T-helper 1 cell treated with Interleukin-12 subunit alpha and Interleukin-12 subunit beta and Interleukin-4 antibody, amounts not matched to agents 30 ng/mL and 1 ng/mL, for 36 hours (primary cell): Measurements from ENCODE around the gene CHCHD6. TPM values are rescaled to one million over a fixed set of nuclear protein-coding genes. Genes with fewer than 3 reads are reported as not detected.

Source experiments
- intact Hi-C: fragments of 100-400 bp; cut with micrococcal nuclease; formaldehyde crosslinking; loops from one replicate; pipeline ENCODE4 v1.15.1; 2024
- total RNA-seq: library from RNA; stranded (reverse); gene quantifications from 2 replicates; pipeline ENCODE4 v1.2.3, GENCODE V29; 2022

CHCHD6 gene
- total RNA-seq, 1 donor from 2014 or later: 5.2 TPM

DNA sequence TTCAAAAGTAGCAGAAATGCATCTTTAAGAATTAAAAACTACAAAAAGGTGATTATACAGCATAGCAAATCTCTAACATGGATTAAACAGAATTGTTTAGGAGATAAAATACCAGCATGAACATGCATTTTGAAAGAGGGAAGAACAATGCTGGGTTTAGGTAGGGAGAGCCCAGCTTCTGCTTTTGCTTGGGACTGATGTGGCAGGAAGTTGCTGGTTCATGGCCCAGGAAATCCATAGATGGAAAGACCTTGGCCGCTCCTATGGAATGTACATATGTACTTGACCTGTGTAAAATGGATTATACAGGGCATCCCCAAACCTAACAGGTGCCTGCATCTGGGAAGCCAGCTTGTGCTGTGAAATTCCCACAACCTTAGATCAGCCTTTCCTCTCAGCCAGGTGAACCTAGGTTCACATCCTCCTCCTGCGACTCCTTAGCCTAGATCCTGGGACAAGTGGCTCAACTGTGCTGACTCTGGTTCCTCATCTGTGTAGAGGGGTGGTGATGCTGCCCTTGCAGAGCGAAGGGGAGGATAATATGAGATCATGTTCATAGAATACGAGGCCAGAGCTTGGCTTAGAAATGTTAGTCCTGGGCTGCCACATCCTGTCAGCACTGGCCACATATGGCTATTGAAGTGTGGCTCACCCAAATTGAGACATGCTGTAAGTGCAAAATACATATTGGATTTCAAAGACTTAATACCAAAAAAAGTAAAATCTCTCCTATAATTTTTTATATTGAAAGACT lies 231.9 kb downstream of the CHCHD6 start:
- intact Hi-C loops: no loop called here

DNA sequence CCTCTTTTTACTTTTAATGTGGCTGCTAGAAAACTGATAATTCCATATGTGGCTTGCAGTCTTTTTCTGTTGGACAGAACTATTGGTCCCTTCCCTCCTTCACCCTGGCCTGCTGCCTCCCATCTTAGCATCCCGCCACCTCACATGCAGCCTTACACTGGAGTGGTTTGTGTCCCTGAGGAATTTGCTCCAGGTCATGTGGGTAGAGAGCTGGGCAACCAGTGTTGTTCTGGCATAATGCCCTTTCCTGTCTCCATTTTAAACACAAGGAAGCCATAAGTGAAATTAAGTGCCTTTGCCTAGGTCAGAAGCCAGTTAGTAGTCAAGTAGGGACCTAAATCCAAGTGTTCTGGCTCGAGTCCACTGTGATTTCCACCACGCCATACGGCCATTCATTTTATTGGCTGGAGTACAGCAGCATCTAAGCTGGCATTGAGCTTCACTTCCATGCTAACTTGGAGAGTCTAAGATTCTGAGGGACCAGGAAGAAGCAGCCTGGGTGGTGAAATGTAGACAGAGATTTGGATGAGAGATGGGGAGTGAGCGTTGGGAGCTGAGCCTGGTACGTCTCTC lies 232.9 kb downstream of the CHCHD6 start:
- intact Hi-C loops: no loop called here

DNA sequence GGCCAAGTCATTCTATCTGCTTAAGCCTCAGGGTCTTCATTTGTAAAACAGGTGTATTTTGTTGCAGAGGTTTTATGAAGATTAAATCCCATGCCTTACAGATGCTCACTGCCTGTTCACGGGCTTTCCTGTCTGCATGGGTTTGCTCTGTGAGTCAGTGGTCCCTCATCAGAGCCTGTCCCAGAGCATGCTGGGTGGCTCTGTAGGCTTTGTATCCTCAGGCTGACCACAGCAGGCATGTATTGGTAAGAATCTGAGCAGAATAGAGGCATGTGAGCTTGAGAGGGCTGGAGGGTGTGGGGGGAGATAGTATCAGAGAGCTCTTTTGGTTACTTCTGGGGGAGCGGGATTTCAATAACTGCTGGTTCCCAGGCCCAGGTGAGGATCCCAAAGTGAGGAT lies 233.5 kb downstream of the CHCHD6 start:
- intact Hi-C loops: no loop called here

DNA sequence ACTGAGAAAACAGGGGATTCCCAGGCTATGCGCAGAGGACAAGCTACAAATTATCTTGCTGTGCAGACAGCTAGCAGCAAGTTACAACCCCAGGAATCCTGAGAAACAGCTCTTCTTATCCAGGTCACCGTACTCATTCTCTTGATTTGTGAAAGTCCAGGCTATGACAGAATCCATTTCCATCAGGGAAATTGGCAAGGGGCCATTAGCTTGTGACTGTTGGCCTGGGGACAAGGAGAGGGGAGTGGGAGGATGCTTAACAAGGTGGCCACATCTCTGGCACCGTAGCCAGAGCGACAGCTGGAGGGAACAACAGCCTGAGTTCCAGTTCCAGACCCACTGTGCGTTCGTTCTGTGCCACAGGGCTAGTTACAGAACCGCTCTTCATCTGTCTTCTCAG lies 233.9 kb downstream of the CHCHD6 start:
- intact Hi-C loops: no loop called here

DNA sequence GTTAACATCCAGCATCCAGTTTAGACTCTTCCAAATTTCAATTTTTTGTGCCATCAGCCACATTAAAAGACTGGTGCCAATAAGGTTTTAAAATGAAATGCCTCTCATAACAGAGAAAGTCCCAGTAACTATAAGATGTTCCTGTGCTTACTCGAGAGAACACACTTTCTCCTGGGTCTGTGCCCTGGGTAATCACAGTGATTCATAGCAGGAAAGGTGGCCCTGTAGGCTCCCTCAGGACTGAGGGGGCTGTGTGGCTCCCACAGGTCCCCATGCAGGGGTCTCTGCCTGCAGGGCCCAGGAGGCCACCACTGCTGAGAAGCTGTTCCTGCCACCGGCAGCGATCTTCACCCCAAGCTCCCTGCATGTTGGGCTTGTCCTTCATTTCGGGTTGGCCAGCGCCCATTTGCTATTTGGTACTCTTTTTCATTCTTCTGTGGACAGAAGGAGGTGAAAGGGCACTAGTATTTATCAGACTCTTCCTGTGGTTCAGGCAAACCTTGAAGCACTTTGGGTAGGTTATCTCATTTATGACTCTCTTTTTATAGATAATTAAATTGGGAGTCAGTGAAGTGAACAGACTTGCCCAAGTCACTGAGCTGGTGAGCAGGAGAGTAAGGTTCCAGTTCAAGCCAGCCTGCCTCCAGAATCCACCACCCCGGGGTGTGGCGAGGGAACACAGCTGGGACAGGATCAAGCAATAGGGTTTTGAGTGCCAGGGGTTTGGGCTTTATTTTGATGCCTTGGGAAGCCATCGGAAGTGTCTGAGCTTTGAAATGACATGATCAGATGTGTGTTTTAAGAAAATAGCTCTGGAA lies 234.7 kb downstream of the CHCHD6 start:
- intact Hi-C loops: no loop called here

DNA sequence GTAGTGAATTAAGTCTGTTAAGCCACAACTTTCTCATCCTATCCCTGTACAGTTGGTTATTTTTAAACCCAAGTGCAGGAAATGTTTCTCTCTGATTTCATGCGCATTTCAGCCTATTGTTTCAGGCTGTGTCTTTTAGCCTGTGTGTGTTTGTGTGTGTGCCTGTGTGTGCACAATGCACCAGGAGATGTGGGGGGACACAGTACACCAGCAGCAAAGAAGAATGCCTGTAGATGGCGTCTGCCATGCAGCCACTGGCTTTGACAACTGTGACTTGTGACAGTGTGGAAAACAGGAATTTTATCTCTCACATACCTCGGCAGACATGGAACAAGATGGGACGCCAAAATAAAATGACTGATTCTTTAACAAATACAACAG lies 235.3 kb downstream of the CHCHD6 start:
- intact Hi-C loops: no loop called here

DNA sequence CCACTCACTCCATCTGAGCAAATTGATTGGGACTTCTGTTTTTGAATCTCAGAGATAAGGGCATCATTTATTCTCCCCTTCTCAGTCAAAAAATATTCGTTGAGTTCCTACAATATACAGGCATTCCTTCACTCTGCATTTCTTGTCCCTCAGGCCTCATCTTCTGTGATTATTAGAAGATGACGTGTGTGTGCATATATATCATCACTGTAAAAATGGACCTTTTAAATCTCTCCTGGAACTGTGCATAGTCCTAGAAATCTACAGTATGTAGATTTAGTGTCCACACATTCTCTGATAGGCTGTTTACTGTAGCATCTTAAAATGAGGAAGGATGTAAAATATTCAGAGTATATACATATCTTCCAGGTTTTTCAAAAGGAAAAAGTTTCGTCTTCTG lies 235.7 kb downstream of the CHCHD6 start:
- intact Hi-C loops: no loop called here

DNA sequence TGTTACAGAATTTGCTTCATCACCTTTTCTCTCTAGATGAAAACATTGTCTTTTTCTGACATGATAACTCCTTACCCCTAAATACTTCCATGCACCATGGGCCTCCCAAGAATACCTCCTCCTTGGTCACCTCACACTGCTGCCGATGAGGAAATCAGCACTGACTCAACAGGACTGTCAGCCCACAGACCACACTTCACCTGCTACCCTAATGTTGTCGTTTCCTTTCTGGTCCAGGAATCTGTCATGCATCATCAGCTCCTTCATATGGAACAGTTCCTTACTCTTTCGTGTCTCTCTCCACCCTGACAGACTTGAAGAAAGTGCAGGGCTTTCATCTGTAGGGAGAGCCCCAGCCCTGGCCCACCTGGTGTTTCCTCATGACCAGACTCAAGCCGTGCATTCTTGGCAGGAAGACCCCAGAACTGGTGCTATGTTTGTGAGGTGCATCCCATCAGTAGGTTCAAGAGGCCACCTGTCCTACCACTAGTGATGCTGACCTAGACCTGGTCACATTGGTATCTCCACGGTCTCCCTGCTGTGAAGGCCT lies 237.8 kb downstream of the CHCHD6 start:
- intact Hi-C loops: no loop called here

DNA sequence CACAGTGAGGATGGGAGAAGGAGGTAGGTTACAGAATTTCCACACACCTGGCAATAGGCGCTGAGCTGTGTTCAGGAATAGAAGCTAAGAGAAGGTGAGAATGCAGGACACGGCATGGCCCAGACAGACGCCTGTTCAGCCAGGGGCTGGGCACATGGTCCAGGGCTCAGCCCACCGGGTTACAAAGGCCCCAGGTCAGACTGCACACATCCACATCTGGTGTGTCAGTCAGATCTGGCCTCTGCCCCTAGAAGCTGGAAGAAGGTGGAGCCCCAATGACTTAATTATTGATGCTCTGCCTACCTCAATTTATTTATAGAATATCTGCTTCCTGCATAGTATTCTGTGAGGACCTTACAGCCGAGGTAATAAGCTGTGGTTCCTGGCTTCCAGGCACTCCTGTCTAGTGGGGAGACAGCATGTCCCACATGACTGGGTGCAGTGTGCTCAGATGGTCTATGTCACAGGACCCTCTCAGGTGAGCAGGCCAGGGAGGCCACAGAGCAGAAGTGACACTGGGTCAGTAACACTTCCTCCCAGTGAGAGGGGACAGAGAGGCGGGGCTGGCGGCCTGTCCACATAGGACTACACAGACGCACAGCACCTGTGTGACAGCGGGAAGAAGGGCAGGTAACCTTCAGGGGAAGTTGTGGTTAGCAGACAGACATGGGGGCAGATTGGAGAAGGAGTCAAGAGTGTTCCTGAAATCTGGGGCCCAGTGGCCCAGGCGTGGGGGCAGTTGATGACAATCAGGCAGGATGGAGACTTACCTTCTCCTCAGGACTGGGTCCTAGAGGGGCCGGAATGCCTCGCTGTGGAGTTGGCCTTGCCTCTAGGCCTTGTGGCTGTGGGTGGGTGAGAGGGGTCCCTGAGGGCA lies 240.3 kb downstream of the CHCHD6 start:
- intact Hi-C loops: no loop called here

DNA sequence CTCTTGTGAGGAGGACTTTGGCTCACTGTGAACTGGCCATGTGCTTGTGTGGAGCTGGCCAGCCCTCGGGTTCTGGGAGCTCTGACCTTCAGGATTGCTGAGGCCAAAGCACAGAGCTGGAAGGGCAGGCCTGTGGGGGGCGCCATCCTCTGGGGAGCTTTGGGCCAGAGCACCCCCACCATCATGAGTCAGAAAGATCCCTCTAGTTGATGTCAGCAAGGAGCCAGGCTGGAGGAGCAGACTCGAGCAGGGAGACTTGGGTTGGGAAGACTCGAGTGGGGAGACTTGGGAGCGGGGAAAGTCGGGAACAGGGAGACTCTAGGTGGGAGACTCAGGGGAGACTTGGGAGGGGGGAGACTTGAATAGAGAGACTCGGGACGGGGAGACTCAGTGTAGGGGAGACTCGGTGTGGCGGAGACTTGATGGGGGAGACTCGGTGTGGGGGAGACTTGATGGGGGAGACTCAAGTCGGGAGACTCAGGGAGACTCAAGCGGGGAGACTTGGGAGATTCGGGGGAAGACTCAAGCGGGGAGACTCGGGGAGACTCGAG lies 241.2 kb downstream of the CHCHD6 start:
- intact Hi-C loops: no loop called here

DNA sequence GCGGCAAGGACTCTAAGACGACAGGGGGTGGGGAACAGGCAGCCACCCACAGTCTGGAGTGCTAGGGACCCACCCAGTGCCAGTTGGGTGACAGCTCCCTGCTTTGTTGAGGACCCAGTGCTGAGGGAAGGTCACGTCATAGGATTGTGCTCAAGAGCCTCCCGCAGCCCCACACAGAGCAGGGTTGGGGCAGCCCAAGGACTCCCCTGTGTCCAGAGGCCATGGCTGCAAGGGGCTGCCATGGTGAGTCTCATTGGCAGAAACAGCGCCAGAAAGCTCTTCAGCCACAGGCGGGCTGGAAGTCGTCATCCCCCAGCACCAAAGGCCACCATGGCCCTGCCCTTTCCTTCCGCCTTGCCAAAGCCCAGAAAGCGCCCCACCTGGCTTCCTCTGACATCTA lies 241.9 kb downstream of the CHCHD6 start:
- intact Hi-C loops: no loop called here

DNA sequence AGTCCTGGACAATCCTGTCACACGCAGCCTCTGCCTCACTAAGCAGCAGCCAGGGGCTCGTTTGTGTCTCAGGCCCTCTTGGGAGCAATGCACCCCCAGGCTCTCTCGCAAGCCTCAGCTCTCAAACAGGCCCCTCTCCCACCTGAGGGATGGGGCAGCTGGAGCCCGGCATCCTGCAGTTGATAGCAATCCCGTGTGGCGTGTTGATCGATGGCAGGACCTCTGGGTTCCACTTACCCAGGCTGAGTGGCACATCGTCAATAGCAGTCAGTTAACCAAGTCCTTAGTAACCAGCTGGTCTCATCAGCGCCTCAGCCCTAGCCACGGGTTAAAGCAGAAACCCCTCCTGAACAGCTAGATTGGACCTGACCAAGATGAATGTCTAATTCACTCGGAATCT lies 242.4 kb downstream of the CHCHD6 start:
- intact Hi-C loops: no loop called here

DNA sequence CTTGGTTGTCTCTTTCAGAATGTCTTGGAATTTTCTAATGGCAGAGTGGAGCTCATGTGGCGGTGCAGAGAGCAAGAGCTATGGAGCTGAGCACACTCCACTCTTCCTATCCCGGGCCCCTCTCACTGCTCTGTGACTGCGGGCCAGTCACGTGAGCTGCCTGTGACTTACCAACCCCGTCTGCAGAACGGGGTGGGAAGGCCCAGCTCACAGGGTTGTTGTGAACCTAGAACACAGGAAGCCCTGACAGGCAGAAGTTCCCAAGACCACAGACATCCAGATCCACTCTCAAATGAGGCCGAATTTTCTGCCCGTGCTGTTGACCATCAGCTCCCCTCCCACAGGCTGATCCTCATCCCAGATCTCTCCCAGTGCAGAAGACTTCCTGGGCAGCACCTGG lies 243.4 kb downstream of the CHCHD6 start:
- intact Hi-C loops: no loop called here

DNA sequence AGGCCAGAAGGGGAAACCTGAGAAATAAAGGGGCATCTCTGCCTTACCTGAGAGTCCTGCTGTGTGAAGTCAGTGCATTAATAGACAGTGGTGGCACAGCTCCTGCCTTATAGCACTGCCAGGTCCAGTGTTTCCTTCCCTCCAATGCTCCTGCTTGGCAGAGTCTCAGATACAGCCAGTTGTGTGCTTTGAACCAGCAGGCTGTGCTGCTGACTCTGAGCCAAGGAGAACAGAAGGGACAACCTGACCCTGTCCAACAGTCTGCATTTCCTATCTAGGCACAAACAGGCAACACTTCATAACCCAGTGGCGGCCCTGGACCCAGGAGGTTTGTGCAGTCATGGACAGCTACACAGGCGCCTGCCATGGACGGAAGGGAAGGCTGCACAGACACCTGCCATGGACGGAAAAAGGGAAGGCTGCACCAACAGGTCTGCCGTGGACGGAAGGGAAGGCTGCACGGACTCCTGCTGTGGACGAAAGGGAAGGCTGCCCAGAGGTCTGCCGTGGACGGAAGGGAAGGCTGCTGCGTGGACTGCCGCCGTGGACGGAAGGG lies 245.0 kb downstream of the CHCHD6 start:
- intact Hi-C loops: no loop called here

DNA sequence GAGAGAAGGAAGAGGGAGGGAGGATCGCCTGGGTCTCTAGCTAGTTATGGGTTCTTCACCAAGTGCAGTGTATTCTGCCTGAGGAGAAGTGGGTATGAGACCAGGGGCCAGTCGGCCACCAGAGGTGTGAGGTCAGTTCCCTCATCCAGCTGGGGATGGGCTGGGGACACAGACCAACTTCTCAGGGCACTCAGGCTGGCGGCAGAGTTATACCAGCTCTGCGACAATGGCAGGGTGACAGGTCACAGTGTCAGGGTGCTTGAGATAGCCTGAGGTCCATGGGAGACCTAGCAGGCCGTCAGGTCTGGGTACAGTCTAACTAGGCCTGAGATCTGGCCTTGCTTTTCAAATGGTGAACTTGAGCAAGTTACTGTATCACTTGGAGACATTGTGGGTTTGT lies 247.5 kb downstream of the CHCHD6 start:
- intact Hi-C loops: no loop called here

DNA sequence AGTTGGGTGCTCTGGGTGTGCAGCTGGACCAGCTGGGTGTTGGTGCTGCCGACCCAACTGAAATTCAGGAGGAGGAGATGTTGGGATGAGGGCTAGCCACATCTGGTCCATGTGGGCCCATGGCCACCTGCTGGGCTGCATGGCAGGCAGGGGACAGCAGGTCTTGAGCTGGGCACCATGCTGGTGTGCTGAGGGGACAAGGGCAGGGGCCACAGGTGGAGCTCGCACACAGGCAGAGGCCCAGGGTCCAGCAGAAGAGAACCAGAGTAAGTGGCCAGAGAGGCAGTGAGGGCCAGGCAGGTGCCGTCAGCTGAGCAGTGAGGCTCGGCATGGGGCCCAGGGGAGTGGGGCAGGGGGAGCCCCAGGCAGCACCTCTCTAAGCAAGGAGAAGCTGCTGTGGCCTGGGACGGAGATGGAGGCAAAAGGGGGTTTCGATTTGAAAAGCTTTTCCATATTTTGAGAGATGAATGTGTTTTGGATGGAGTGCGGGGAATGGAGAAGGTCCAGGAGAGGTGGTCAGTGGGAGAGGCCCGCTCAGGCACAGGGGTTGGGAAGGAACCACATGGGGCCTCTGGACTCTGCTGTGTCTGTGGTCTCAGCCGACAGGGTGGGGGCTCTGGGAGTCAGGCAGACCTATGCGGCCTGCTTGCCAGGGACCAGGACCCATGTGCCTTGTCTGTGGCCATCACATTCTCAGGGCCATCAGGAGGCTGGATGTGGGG lies 248.4 kb downstream of the CHCHD6 start:
- intact Hi-C loops: no loop called here

DNA sequence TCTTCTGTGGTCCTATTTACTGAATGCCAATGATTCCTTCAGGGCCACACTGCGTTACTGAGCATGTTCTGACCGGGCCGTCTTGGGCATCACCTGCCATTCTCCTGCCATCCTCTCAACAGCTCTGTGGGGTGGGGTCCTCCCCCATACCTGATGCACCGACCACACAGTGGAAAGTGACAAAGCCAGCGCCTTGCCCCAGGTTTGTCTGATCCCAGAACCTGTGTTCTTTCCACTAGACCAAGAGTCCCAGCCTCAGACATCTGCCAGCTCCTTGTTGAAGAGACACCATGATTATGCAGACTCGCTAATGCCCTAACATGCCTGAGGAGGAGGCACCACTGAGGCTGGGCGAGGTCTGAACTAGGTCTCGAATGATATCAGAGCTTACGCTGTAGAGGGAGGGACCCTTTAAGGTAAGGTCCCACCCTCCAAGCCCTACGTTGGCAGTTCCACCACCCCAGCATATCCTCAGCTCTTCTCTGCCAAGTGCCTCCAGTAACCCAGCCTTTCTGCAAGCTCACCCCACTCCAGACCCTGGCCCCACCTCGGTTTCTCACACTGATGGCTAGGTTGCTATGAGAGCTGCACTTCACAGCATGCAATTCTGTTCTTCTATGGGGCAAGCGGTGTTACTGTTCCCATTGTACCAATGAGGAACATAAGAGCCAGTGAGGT lies 249.1 kb downstream of the CHCHD6 start:
- intact Hi-C loops: no loop called here

DNA sequence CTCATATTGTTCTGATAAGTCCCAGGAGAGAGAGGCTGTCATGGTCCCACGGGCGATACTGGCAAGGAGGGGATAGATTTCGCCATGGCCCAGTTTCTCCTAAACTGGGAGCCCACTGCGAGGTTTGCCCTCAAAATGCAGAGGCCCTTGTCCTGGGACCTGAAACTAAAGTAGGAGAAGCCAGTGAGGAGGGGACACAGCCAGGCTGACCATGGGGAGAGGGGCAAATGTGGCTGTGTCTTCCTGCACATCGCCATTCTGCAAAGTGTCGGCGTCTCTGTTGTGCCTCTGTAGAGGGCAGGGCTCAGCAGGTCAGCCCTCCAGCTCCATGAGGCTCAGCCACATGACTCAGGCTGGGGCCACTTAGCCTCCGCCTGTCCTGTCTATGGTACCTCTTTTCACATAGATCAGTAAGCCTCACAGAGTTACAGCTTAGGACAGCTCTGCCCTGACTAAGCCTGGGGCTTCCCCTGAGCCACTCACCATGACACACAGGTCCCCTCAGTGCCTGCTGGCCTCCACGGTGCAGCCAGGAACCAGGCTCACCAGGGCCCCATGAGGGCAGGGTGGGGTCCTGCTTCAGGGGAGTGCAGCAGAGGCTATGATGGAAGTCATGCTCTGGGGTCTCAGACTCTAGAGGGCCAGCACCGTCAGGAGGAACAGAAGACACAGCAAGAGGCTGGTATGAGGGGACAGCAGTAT lies 250.3 kb downstream of the CHCHD6 start:
- intact Hi-C loops: no loop called here
